Keratinocyte (primary cell): ENCODE data around the gene VEGFB. TPM values are rescaled to one million over a fixed set of nuclear protein-coding genes. Genes with fewer than 3 reads are reported as not detected.

Experiments
- DNase-seq: peaks from one replicate; pipeline ENCODE4 v3.0.0-alpha.2; 2011; ENCODE audit warnings: low read depth, missing footprints, low spot score
- FAIRE-seq: peaks from 2 replicates; lab custom pipeline; 2011; peaks lifted over from hg19 to GRCh38; lab: Jason Lieb, UNC
- H2AFZ ChIP-seq: 2 replicates; pipeline ENCODE4 v1.6.0; 2012; ENCODE audit warnings: low read length, control low read depth, inconsistent platforms; ENCODE audit not compliant: control insufficient read depth
- H3K27ac ChIP-seq: 2 replicates; pipeline ENCODE4 v1.5.1; 2011; ENCODE audit warnings: low read length; ENCODE audit not compliant: control insufficient read depth, insufficient read depth
- H3K27me3 ChIP-seq: 3 replicates; pipeline ENCODE4 v1.6.0; 2011; ENCODE audit warnings: low read length; ENCODE audit not compliant: control insufficient read depth, insufficient read depth; ENCODE audit errors: extremely low read depth
- H3K36me3 ChIP-seq, 2 experiments: 2 replicates in 1 of 2; 3 replicates in 1 of 2; pipeline ENCODE4 v1.5.1; 2011; ENCODE audit warnings: low read length in 2 of 2, mild to moderate bottlenecking in 1 of 2; ENCODE audit not compliant: control insufficient read depth in 2 of 2, insufficient read depth in 2 of 2; ENCODE audit errors: extremely low read depth in 1 of 2
- H3K4me1 ChIP-seq: 3 replicates; pipeline ENCODE4 v1.5.1; 2011; ENCODE audit warnings: low read length; ENCODE audit not compliant: control insufficient read depth, insufficient read depth; ENCODE audit errors: extremely low read depth
- H3K4me2 ChIP-seq: 3 replicates; pipeline ENCODE4 v1.6.0; 2011; ENCODE audit warnings: low read depth, low read length; ENCODE audit not compliant: control insufficient read depth, insufficient read depth; ENCODE audit errors: extremely low read depth
- H3K4me3 ChIP-seq, 3 experiments: fragments of 200-600 bp in 1 of 3; sonication (generic) in 1 of 3; 2 replicates in 2 of 3; 3 replicates in 1 of 3; pipeline ENCODE4 v1.5.1; 2011 to 2016; ENCODE audit warnings: low read length in 3 of 3, mild to moderate bottlenecking in 3 of 3, control low read depth in 2 of 3, inconsistent platforms in 1 of 3, low read depth in 1 of 3, mixed read lengths in 1 of 3, mixed run types in 1 of 3, moderate library complexity in 1 of 3; ENCODE audit not compliant: control insufficient read depth in 2 of 3, insufficient read depth in 2 of 3; ENCODE audit errors: extremely low read depth in 1 of 3
- H3K79me2 ChIP-seq: 2 replicates; pipeline ENCODE4 v1.6.0; 2012; ENCODE audit warnings: low read length; ENCODE audit not compliant: control insufficient read depth, insufficient read depth
- H3K9ac ChIP-seq: 3 replicates; pipeline ENCODE4 v1.6.0; 2011; ENCODE audit warnings: low read length; ENCODE audit not compliant: control insufficient read depth, insufficient read depth; ENCODE audit errors: extremely low read depth
- H3K9me1 ChIP-seq: 3 replicates; pipeline ENCODE4 v1.6.0; 2011; ENCODE audit warnings: low read length; ENCODE audit not compliant: control insufficient read depth, insufficient read depth; ENCODE audit errors: extremely low read depth
- H3K9me3 ChIP-seq: 2 replicates; pipeline ENCODE4 v1.5.1; 2012; ENCODE audit warnings: low read depth, low read length; ENCODE audit not compliant: control insufficient read depth
- H4K20me1 ChIP-seq: 3 replicates; pipeline ENCODE4 v1.6.0; 2011; ENCODE audit warnings: low read length; ENCODE audit not compliant: control insufficient read depth, insufficient read depth; ENCODE audit errors: extremely low read depth
- EZH2 ChIP-seq: IDR thresholded peaks from one replicate; pipeline ENCODE4 v1.6.1; 2012; ENCODE audit warnings: inconsistent platforms, mild to moderate bottlenecking, low read length, moderate library complexity
- dilution Hi-C: fragments of 300-500 bp; cut with MboI; formaldehyde crosslinking; loops from one replicate; pipeline ENCODE4 v1.7.0; 2020; ENCODE audit warnings: low sequenced_read_pairs; ENCODE audit not compliant: extremely low pct_ligation_motif_present
- polyA plus RNA-seq, 5 experiments: library from polyadenylated mRNA; depleted of rRNA in 3 of 5; stranded (reverse) in 3 of 5; stranded (forward) in 1 of 5; unstranded in 1 of 5; fragments of >200 nt; gene quantifications; 1 replicate in 1 of 5; 2 replicates in 3 of 5; 3 replicates in 1 of 5; pipeline versions ENCODE4 v1.2.1 to v1.2.3, GENCODE V29; 2011 to 2012; ENCODE audit warnings: missing spikeins in 2 of 5, low read depth in 1 of 5, low replicate concordance in 1 of 5
- TF ChIP-seq, protein P1 (sequence below), 3 experiments: IDR thresholded peaks in 1 of 3; conservative IDR thresholded peaks in 1 of 3; optimal IDR thresholded peaks in 1 of 3; 2 replicates in 2 of 3; 3 replicates in 1 of 3; pipeline versions ENCODE3 to v1.5.1; 2011; ENCODE audit warnings: low read length in 3 of 3, mild to moderate bottlenecking in 3 of 3, moderate library complexity in 2 of 3, control low read depth in 1 of 3, inconsistent platforms in 1 of 3; ENCODE audit not compliant: insufficient read depth in 2 of 3; ENCODE audit errors: extremely low read depth in 1 of 3

The VEGFB gene
- polyA plus RNA-seq, 1 donor (not counting 4 experiments of a cell fraction or from before 2014, with no cell fraction given): 10.0 TPM

DNA sequence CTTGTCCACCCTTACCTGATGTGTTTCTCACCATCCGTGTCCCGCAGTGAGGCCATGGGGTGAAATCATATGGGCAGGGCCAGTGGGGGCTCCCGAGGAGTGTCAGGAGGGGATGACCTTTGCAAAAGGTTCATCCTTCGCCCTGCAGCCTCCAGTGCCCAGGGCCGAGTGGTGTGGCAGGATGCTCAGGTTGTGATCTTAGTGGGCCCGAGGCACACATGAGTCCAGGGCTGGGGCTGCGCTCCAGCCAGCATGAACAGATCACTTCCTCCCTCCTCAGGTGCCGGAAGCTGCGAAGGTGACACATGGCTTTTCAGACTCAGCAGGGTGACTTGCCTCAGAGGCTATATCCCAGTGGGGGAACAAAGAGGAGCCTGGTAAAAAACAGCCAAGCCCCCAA is 3.7 kb downstream of the VEGFB start:
- no peaks in the 10 kb centered on the region for H3K9me3 ChIP-seq
- no peak overlapping the region for H3K4me3 ChIP-seq
- H3K36me3 ChIP-seq: peaks cover 9 to 23% of the 10 kb centered on the region in 2 experiments
- DNase-seq (no peak), FAIRE-seq (no peak)
- H3K9ac ChIP-seq: no peak overlapping the region
- H4K20me1 ChIP-seq: no peaks in the 10 kb centered on the region
- TF ChIP-seq, protein P1, sequence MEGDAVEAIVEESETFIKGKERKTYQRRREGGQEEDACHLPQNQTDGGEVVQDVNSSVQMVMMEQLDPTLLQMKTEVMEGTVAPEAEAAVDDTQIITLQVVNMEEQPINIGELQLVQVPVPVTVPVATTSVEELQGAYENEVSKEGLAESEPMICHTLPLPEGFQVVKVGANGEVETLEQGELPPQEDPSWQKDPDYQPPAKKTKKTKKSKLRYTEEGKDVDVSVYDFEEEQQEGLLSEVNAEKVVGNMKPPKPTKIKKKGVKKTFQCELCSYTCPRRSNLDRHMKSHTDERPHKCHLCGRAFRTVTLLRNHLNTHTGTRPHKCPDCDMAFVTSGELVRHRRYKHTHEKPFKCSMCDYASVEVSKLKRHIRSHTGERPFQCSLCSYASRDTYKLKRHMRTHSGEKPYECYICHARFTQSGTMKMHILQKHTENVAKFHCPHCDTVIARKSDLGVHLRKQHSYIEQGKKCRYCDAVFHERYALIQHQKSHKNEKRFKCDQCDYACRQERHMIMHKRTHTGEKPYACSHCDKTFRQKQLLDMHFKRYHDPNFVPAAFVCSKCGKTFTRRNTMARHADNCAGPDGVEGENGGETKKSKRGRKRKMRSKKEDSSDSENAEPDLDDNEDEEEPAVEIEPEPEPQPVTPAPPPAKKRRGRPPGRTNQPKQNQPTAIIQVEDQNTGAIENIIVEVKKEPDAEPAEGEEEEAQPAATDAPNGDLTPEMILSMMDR (optimal IDR thresholded peaks at IDR 0.05 in 1 of 3, IDR thresholded peaks at IDR 0.05 in 1 of 3, conservative IDR thresholded peaks at IDR 0.05 in 1 of 3; ENCODE audit: extremely low read depth in 1 of 3, insufficient read depth in 2 of 3, low read length in 3 of 3): no peak
- TF ChIP-seq EZH2: no peak
- H2AFZ ChIP-seq: no peak overlapping the region
- no peak overlapping the region for H3K27ac ChIP-seq
- dilution Hi-C loops: no loop called here
- no peaks in the 10 kb centered on the region for H3K27me3 ChIP-seq
- peaks cover 45% of the 10 kb centered on the region for H3K4me1 ChIP-seq
- no peaks in the 10 kb centered on the region for H3K9me1 ChIP-seq
- H3K4me2 ChIP-seq: no peak overlapping the region
- peaks cover 6% of the 10 kb centered on the region for H3K79me2 ChIP-seq

DNA sequence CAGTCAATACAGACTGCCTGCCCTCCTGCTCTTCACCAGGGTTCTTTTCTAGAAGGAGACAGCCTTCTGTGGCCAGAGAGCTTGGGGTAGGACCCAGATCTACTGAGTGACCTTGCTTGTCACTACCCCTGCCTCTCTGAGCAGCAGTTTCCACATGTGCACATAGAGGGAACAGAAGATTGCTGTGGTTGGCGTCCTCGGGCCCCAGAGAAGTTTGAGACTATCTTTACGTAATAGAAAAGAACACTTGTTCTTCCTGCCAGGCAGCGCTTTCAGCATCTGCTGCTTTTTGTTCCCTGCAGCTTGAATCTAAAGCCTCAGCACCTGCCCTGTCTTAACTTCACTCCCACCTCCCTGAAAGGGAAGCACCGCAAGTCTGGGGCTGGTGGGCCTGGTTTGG is 4.6 kb downstream of the VEGFB start:
- DNase-seq: no peak
- Histone ChIP-seq H3K27me3 (no peaks in the 10 kb centered on the region), H3K9me1 (no peaks in the 10 kb centered on the region), H3K36me3 (peaks cover 11 to 30% of the 10 kb centered on the region in 2 experiments), H3K9me3 (no peaks in the 10 kb centered on the region), H3K79me2 (peaks cover 7% of the 10 kb centered on the region), H3K9ac (no peak overlapping the region), H3K4me3 (no peak overlapping the region), H3K4me1 (peaks cover 47% of the 10 kb centered on the region), H4K20me1 (no peaks in the 10 kb centered on the region), H3K4me2 (no peak overlapping the region), H3K27ac (no peak overlapping the region), H2AFZ (no peak overlapping the region)
- no peak for FAIRE-seq
- TF ChIP-seq EZH2: no peak
- TF ChIP-seq, protein P1 (optimal IDR thresholded peaks at IDR 0.05 in 1 of 3, IDR thresholded peaks at IDR 0.05 in 1 of 3, conservative IDR thresholded peaks at IDR 0.05 in 1 of 3; ENCODE audit: extremely low read depth in 1 of 3, insufficient read depth in 2 of 3, low read length in 3 of 3): no peak
- dilution Hi-C loops: no loop called here
